Measurements from ENCODE around the gene MYRIP. TPM values are rescaled to one million over a fixed set of nuclear protein-coding genes. Genes with fewer than 3 reads are reported as not detected.

Gene MYRIP
- total and polyA plus RNA-seq, 2 experiments from 2014 or later, result 0.36 to 0.60 TPM

DNA sequence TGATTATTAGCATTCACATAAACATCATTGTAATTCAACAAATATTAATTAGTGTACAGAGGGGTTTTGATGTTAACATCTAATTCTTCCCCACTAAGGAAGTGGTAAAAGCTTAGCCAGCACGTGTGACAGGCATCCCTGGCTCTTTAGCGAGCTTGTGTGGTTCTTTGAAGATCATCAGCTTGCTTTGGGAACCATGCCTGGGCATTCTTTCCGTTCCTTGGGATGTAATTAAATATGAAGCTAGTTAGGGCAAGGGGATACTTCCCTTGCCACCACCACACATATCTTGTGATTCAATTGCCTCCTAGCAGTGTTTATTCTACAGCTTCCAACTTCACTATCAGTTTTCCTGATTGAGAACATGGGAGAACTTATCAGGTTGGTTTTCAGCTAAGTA is 246.5 kb downstream of the MYRIP start:
- Histone ChIP-seq H3K9me3 (ENCODE audit: low read depth) (no peaks in the 10 kb centered on the region), H3K36me3 (no peaks in the 10 kb centered on the region), H3K27me3 (no peaks in the 10 kb centered on the region), H3K27ac (no peak overlapping the region), H3K4me3 (no peak overlapping the region), H3K4me1 (ENCODE audit: low read depth) (no peaks in the 10 kb centered on the region)
- DNase-seq (ENCODE audit: low read depth in 1 of 2, low spot score in 1 of 2), result no peak
- TF ChIP-seq CTCF (IDR thresholded peaks at IDR 0.05; ENCODE audit: low read depth, low read length), result no peak

GRCh38 chr3:40057077-40057476 is 247.7 kb downstream of the MYRIP start:
- Histone ChIP-seq H3K36me3 (no peaks in the 10 kb centered on the region), H3K4me1 (ENCODE audit: low read depth) (no peaks in the 10 kb centered on the region), H3K27me3 (no peaks in the 10 kb centered on the region), H3K9me3 (ENCODE audit: low read depth) (no peaks in the 10 kb centered on the region), H3K4me3 (no peak overlapping the region), H3K27ac (no peak overlapping the region)
- no peak for TF ChIP-seq CTCF (IDR thresholded peaks at IDR 0.05; ENCODE audit: low read depth, low read length)
- no peak for DNase-seq (ENCODE audit: low read depth in 1 of 2, low spot score in 1 of 2)

DNA sequence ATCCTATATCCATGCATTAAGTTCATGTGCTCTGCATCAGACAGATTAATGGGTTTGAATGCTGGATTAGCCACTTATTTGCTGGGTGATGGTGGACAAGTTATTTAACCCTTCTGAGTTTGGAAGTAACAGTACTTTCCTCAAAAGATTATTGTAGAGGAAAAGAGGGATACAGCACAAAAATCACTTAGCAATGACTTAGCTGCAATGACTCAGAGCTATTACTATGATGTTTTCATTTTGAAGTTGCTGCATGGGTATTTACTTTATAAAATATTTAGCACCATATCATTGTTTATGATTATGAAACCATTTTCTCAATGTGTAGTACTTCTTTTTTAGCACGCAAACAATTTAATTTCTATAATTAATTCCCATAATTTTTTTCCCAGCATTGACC is 248.4 kb downstream of the MYRIP start:
- Histone ChIP-seq H3K4me3 (no peak overlapping the region), H3K27me3 (no peaks in the 10 kb centered on the region), H3K4me1 (ENCODE audit: low read depth) (no peaks in the 10 kb centered on the region), H3K27ac (no peak overlapping the region), H3K36me3 (no peaks in the 10 kb centered on the region), H3K9me3 (ENCODE audit: low read depth) (no peaks in the 10 kb centered on the region)
- no peak for DNase-seq (ENCODE audit: low read depth in 1 of 2, low spot score in 1 of 2)
- no peak for TF ChIP-seq CTCF (IDR thresholded peaks at IDR 0.05; ENCODE audit: low read depth, low read length)

DNA sequence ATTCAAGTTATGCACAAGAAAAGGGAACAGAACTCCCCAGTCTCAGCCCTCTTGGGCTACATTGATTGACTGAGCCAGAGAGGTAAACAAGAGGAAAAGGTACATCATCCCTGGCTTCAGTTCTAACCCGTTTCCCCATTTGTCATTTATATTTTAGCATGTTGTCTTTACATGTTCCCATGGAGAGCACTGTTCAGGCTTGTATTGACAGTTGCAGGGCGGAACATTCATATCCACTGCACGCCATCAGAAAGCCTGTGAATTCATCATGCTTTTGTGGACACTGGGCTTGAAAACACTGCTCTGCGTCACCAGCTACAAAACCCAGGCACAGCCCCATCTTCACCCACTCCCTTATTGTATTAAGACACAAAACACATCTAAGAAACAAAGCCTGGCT is 259.2 kb downstream of the MYRIP start:
- Histone ChIP-seq H3K27ac (no peak overlapping the region), H3K4me1 (ENCODE audit: low read depth) (no peaks in the 10 kb centered on the region), H3K36me3 (no peaks in the 10 kb centered on the region), H3K4me3 (no peak overlapping the region), H3K27me3 (no peaks in the 10 kb centered on the region), H3K9me3 (ENCODE audit: low read depth) (no peaks in the 10 kb centered on the region)
- DNase-seq (ENCODE audit: low read depth in 1 of 2, low spot score in 1 of 2), result no peak
- TF ChIP-seq CTCF (IDR thresholded peaks at IDR 0.05; ENCODE audit: low read depth, low read length), result no peak

DNA sequence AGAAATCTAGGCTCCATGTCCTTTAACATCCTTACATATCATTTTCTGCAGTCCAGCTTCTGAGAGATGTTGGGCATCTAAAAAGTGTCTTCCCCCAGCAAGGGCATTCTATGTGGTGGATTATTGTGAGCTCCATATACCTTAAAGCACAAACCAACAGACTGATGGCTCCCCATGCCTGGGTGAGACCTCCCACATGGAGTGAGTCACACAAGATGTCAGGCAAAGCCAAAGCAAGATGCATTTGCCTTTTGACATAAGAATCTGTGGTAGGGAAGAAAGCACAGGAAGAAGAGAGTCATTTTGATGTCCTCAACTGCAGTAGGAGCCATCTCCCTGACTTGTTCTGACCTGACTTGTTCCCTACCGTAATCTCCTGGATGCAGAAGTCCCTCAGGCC is 261.4 kb downstream of the MYRIP start:
- H3K9me3 ChIP-seq (ENCODE audit: low read depth), result no peaks in the 10 kb centered on the region
- no peak for DNase-seq (ENCODE audit: low read depth in 1 of 2, low spot score in 1 of 2)
- H3K27ac ChIP-seq, result no peak overlapping the region
- no peaks in the 10 kb centered on the region for H3K27me3 ChIP-seq
- H3K4me3 ChIP-seq, result no peak overlapping the region
- no peaks in the 10 kb centered on the region for H3K4me1 ChIP-seq (ENCODE audit: low read depth)
- no peaks in the 10 kb centered on the region for H3K36me3 ChIP-seq
- TF ChIP-seq CTCF (IDR thresholded peaks at IDR 0.05; ENCODE audit: low read depth, low read length), result no peak

GRCh38 chr3:40071683-40072238 is 262.4 kb downstream of the MYRIP start:
- Histone ChIP-seq H3K4me1 (ENCODE audit: low read depth) (no peaks in the 10 kb centered on the region), H3K27ac (no peak overlapping the region), H3K36me3 (no peaks in the 10 kb centered on the region), H3K4me3 (no peak overlapping the region), H3K9me3 (ENCODE audit: low read depth) (no peaks in the 10 kb centered on the region), H3K27me3 (no peaks in the 10 kb centered on the region)
- no peak for DNase-seq (ENCODE audit: low read depth in 1 of 2, low spot score in 1 of 2)
- TF ChIP-seq CTCF (IDR thresholded peaks at IDR 0.05; ENCODE audit: low read depth, low read length), result no peak
